GM12878 (cell line): ENCODE data around the gene RHOG.

Experiments
- EP300 ChIP-seq, 2 experiments: fragments of 150-350 bp in 1 of 2; IDR thresholded peaks; 2 replicates each; pipeline ENCODE4 v1.6.1; 2011 to 2012; ENCODE audit warnings: low read depth in 2 of 2, low read length in 2 of 2, borderline replicate concordance in 1 of 2, improper control_type of control experiment in 1 of 2, inconsistent platforms in 1 of 2; ENCODE audit not compliant: control insufficient read depth in 1 of 2
- JUNB ChIP-seq: IDR thresholded peaks from 2 replicates; pipeline ENCODE4 v1.6.1; 2016; ENCODE audit warnings: antibody characterized with exemption, mild to moderate bottlenecking
- POLR2AphosphoS5 ChIP-seq: IDR thresholded peaks from 2 replicates; pipeline ENCODE4 v1.6.1; 2011; ENCODE audit warnings: mild to moderate bottlenecking, low read length, inconsistent platforms
- STAT1 ChIP-seq: fragments of 450-650 bp; conservative IDR thresholded peaks from 2 replicates; pipeline ENCODE4 v1.6.1; 2014; ENCODE audit warnings: antibody characterized with exemption, mild to moderate bottlenecking
- ZNF274 ChIP-seq: IDR thresholded peaks from one replicate; pipeline ENCODE4 v1.8.0; 2011; ENCODE audit not compliant: insufficient read length, insufficient read depth
- TF ChIP-seq, protein P1 (sequence below): fragments of 450-650 bp; formaldehyde crosslinking; IDR thresholded peaks from 2 replicates; pipeline ENCODE4 v1.5.0; 2022; ENCODE audit warnings: mild to moderate bottlenecking, missing genetic modification characterization
- TF ChIP-seq, protein P2 (sequence below), 3 experiments: IDR thresholded peaks in 2 of 3; conservative IDR thresholded peaks in 1 of 3; 2 replicates each; pipeline ENCODE4 v1.5.1; 2011; ENCODE audit warnings: low read depth in 3 of 3, low read length in 3 of 3, mild to moderate bottlenecking in 3 of 3, control low read depth in 2 of 3, moderate library complexity in 2 of 3, inconsistent platforms in 1 of 3, mixed read lengths in 1 of 3; ENCODE audit not compliant: control insufficient read depth in 2 of 3, insufficient read depth in 1 of 3; ENCODE audit errors: extremely low read depth in 1 of 3
- TF ChIP-seq, protein P3 (sequence below): fragments of 450-650 bp; IDR thresholded peaks from 2 replicates; pipeline ENCODE4 v1.6.1; 2017; ENCODE audit warnings: mild to moderate bottlenecking

DNA sequence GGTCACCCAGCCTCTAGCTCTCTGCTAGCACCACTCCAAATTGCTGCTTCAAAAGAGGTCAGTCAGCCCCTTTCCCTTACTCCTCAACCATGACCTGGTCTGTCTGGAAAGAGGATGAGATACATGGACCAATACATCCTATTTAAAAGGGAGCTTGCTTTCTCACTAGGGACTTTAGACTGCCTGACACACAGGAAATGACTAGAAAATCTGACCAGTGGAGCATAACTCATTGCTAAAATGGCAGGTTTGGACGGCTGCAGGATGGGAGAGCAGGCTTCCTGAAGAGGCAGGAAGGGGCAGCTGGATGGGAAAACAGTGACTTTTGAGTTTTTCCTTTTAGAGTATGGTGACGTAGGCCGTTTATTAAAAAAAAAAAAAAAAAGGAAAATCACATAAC lies 40.0 kb upstream of the RHOG start:
- TF ChIP-seq, protein P1, sequence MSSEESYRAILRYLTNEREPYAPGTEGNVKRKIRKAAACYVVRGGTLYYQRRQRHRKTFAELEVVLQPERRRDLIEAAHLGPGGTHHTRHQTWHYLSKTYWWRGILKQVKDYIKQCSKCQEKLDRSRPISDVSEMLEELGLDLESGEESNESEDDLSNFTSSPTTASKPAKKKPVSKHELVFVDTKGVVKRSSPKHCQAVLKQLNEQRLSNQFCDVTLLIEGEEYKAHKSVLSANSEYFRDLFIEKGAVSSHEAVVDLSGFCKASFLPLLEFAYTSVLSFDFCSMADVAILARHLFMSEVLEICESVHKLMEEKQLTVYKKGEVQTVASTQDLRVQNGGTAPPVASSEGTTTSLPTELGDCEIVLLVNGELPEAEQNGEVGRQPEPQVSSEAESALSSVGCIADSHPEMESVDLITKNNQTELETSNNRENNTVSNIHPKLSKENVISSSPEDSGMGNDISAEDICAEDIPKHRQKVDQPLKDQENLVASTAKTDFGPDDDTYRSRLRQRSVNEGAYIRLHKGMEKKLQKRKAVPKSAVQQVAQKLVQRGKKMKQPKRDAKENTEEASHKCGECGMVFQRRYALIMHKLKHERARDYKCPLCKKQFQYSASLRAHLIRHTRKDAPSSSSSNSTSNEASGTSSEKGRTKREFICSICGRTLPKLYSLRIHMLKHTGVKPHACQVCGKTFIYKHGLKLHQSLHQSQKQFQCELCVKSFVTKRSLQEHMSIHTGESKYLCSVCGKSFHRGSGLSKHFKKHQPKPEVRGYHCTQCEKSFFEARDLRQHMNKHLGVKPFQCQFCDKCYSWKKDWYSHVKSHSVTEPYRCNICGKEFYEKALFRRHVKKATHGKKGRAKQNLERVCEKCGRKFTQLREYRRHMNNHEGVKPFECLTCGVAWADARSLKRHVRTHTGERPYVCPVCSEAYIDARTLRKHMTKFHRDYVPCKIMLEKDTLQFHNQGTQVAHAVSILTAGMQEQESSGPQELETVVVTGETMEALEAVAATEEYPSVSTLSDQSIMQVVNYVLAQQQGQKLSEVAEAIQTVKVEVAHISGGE (CRISPR knock-in tag), result no peak
- TF ChIP-seq POLR2AphosphoS5 (0 out of 2 replicates have a peak, but pooled peaks have one; percentile 20), ZNF274 (no peak), JUNB (no peak), EP300 (IDR thresholded peaks at IDR 0.05; ENCODE audit: borderline replicate concordance in 1 of 2, control insufficient read depth in 1 of 2, low read depth in 2 of 2, low read length in 2 of 2) (no peak), STAT1 (no peak)
- TF ChIP-seq, protein P2, sequence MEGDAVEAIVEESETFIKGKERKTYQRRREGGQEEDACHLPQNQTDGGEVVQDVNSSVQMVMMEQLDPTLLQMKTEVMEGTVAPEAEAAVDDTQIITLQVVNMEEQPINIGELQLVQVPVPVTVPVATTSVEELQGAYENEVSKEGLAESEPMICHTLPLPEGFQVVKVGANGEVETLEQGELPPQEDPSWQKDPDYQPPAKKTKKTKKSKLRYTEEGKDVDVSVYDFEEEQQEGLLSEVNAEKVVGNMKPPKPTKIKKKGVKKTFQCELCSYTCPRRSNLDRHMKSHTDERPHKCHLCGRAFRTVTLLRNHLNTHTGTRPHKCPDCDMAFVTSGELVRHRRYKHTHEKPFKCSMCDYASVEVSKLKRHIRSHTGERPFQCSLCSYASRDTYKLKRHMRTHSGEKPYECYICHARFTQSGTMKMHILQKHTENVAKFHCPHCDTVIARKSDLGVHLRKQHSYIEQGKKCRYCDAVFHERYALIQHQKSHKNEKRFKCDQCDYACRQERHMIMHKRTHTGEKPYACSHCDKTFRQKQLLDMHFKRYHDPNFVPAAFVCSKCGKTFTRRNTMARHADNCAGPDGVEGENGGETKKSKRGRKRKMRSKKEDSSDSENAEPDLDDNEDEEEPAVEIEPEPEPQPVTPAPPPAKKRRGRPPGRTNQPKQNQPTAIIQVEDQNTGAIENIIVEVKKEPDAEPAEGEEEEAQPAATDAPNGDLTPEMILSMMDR (IDR thresholded peaks at IDR 0.05 in 2 of 3, conservative IDR thresholded peaks at IDR 0.05 in 1 of 3; ENCODE audit: control insufficient read depth in 2 of 3, extremely low read depth in 1 of 3, insufficient read depth in 1 of 3, low read depth in 3 of 3, low read length in 3 of 3), result no peak
- TF ChIP-seq, protein P3, sequence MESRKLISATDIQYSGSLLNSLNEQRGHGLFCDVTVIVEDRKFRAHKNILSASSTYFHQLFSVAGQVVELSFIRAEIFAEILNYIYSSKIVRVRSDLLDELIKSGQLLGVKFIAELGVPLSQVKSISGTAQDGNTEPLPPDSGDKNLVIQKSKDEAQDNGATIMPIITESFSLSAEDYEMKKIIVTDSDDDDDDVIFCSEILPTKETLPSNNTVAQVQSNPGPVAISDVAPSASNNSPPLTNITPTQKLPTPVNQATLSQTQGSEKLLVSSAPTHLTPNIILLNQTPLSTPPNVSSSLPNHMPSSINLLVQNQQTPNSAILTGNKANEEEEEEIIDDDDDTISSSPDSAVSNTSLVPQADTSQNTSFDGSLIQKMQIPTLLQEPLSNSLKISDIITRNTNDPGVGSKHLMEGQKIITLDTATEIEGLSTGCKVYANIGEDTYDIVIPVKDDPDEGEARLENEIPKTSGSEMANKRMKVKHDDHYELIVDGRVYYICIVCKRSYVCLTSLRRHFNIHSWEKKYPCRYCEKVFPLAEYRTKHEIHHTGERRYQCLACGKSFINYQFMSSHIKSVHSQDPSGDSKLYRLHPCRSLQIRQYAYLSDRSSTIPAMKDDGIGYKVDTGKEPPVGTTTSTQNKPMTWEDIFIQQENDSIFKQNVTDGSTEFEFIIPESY, result no peak
